ENCODE results near the gene RSPH10B2. TPM values are rescaled to one million over a fixed set of nuclear protein-coding genes. Genes with fewer than 3 reads are reported as not detected.

Gene RSPH10B2
- total and polyA plus RNA-seq, 9 of the 15 experiments (the other 6 are each of a cell fraction or from before 2014, with no cell fraction given) = 0.04 to 0.11 (median 0.08) TPM; not detected in 5

- TF ChIP-seq RBBP5 (IDR thresholded peaks at IDR 0.05; ENCODE audit: borderline replicate concordance, insufficient read depth, low read length, poor library complexity, severe bottlenecking) (no peak), BMI1 (IDR thresholded peaks at IDR 0.05; ENCODE audit: low read length) (no peak), ZFX (CRISPR knock-in tag; IDR thresholded peaks at IDR 0.05) (no peak), NCOA1 (IDR thresholded peaks at IDR 0.05; ENCODE audit: low read depth) (no peak), MEF2A (IDR thresholded peaks at IDR 0.05; ENCODE audit: control insufficient read depth, low read depth, low read length) (no peak), MAFG (tag; conservative IDR thresholded peaks at IDR 0.05) (no peak), FOXM1 (IDR thresholded peaks at IDR 0.05; ENCODE audit: low read depth) (no peak), FOXM1 (CRISPR knock-in tag; IDR thresholded peaks at IDR 0.05; ENCODE audit: low read depth) (no peak), ZNF445 (CRISPR knock-in tag; IDR thresholded peaks at IDR 0.05; ENCODE audit: low read depth) (no peak), CUX1 (CRISPR knock-in tag; IDR thresholded peaks at IDR 0.05) (no peak), NFATC3 (IDR thresholded peaks at IDR 0.05) (no peak), HOMEZ (CRISPR knock-in tag; IDR thresholded peaks at IDR 0.05) (no peak), PHB (CRISPR knock-in tag; IDR thresholded peaks at IDR 0.05) (no peak), ZNF436 (CRISPR knock-in tag; IDR thresholded peaks at IDR 0.05) (no peak)
Measured at GRCh38 chr7:6708304-6708703, 45.6 kb upstream of the RSPH10B2 start (continued).
